Muscle layer of duodenum (tissue), 2 donors: ENCODE data around the gene UBALD1.
"Not testable (repeated sequence)": the region's sequence is repeated elsewhere in the genome, so short reads cannot be mapped to it uniquely, and the experiment has no call there.

ENCODE experiments used
- H3K27ac ChIP-seq: one replicate; pipeline ENCODE4 v1.7.0; 2013; ENCODE audit warnings: mild to moderate bottlenecking, low read length
- H3K27me3 ChIP-seq: one replicate; pipeline ENCODE4 v1.7.0; 2013; ENCODE audit warnings: low read depth, mild to moderate bottlenecking, control low read depth, low read length
- H3K36me3 ChIP-seq, 2 donors: one replicate each; pipeline ENCODE4 v1.7.0; 2013; ENCODE audit warnings: low read length in 2 of 2, control low read depth in 1 of 2, mild to moderate bottlenecking in 1 of 2; ENCODE audit not compliant: insufficient read depth in 2 of 2, control insufficient read depth in 1 of 2
- H3K4me1 ChIP-seq, 2 donors: one replicate each; pipeline ENCODE4 v1.7.0; 2013; ENCODE audit warnings: low read length in 2 of 2, mild to moderate bottlenecking in 2 of 2, control low read depth in 1 of 2, moderate library complexity in 1 of 2; ENCODE audit not compliant: insufficient read depth in 2 of 2, control insufficient read depth in 1 of 2
- H3K4me3 ChIP-seq, 2 donors: one replicate each; pipeline ENCODE4 v1.7.0; 2013; ENCODE audit warnings: low read length in 2 of 2, low read depth in 1 of 2, mild to moderate bottlenecking in 1 of 2
- H3K9me3 ChIP-seq, 2 donors: one replicate each; pipeline ENCODE4 v1.7.0; 2013; ENCODE audit warnings: low read length in 2 of 2, control low read depth in 1 of 2, mild to moderate bottlenecking in 1 of 2; ENCODE audit not compliant: control insufficient read depth in 1 of 2
- donor health status: healthy.

UBALD1 gene

DNA sequence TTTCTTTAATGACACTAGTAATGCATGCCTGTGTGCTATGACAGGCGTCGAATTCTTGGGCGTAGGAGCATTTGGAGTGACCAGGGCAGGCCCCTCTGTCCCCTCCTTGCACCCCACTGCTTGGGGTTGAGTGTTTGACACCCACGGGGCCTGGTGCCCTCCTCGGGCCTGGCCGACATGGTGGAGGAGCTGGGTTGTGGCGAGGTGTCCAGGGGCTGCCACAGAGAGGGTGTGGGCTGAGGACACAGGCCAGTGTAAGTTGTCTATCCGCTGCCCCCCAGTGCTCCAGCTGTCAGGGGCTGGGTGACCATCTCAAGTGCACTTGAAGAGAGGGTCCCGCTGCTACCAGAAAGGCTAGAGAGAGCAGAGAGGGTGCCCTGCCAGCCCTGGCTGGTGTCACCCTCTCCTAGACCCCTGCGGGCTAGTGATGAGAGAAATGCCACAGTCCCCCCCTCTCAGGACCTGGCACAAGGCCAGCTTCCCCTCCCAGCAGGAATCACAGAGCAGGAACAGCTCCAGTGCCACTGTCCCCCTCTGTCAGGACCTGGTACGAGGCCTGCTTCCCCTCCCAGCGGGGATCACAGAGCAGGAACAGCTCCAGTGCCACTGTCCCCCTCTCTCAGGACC, 40.4 kb upstream of the UBALD1 start:
- Histone ChIP-seq H3K36me3 (peaks cover 28 to 82% of the 10 kb centered on the region in 2 donors), H3K4me1 (peaks cover 0 to 7% of the 10 kb centered on the region in 2 donors), H3K27ac (peak overlapping the region; percentile 45), H3K4me3 (no peak overlapping the region), H3K9me3 (no peaks in the 10 kb centered on the region), H3K27me3 (no peaks in the 10 kb centered on the region)

DNA sequence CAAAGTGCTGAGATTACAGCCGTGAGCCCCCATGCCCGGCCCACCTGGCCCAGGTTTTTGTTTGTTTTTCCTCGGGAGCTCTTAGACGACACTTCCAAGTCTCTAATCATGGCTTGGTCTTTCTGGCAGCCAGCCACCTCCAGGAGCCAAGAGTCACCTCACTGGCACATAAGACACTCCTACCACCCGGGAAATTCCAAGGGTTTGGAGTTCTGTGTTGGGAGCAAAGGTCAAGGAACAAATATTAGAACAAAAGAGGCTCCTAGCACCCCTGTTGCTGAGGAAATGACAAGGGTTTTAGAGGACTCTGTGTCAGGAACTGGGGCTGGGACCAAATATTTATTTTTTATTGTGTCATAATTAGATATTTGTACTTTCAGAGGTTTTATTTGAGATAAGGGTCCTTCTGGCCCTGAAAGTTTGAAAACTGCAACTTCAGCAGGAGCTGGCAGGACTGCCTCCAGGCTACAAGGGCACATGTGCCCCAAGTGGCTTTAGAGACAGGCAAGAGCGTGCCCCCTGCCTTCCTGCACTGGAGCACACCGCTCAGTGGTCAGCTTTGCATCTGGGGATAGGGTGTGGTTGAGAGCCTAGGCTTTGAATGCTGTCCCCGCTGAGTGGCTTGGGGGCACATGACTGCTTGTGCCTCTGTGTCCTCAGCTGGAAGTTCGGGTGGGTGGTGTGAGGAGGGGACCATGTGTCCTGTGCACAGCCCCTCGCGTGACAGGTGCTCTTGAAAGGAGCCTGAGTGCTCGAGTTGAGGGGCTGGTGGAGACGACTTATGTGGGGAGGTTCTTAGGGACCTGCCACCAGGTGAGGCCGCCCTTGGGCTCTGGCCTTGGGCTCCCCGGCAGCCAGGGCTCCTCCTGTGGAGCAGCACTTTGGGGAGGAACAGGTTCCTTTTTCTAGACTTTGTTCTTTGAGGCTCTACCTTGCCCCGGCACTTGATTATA, 39.6 kb upstream of the UBALD1 start:
- no peak overlapping the region for H3K27ac ChIP-seq
- H3K4me3 ChIP-seq: no peak overlapping the region
- no peaks in the 10 kb centered on the region for H3K9me3 ChIP-seq
- H3K27me3 ChIP-seq: no peaks in the 10 kb centered on the region
- H3K4me1 ChIP-seq: peaks cover 0 to 3% of the 10 kb centered on the region in 2 donors
- H3K36me3 ChIP-seq: peaks cover 28 to 74% of the 10 kb centered on the region in 2 donors

DNA sequence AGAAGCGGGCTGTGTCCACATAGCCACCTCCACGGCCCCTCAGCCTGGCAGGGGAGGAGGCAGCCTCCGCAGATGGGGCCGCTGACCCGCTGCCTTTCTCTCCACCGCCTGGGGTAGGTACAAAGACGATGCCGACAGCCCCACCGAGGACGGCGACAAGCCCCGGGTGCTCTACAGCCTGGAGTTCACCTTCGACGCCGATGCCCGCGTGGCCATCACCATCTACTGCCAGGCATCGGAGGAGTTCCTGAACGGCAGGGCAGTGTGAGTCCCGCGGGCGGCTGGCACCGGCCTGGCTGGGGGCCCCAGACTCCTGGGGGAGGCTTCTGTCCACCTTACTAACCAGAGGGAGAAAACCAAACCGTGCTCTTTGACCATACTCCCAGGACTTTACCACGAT, 37.9 kb upstream of the UBALD1 start:
- H3K9me3 ChIP-seq: no peaks in the 10 kb centered on the region
- H3K4me3 ChIP-seq: no peak overlapping the region
- peaks cover 28 to 65% of the 10 kb centered on the region in 2 donors for H3K36me3 ChIP-seq
- peaks cover 0 to 3% of the 10 kb centered on the region in 2 donors for H3K4me1 ChIP-seq
- no peak overlapping the region for H3K27ac ChIP-seq
- H3K27me3 ChIP-seq: no peaks in the 10 kb centered on the region

DNA sequence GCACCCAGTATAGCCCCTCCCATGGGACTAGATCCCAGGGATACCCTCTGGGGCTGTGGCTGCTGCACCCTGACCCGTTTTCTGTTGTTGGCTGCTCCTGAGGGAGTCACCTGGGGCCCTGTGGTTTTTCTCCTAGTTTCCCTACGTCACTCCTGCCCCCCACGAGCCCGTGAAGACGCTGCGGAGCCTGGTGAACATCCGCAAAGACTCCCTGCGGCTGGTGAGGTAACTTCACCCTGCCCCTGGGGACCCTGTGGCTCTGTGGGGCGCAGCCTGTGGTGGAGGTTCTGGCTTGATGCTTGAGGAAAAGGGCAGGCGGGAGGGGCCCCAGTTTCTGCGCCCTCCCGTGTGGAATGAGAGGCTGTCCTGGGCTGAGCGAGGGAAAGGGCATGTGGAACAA, 37.1 kb upstream of the UBALD1 start:
- Histone ChIP-seq H3K27ac (no peak overlapping the region), H3K9me3 (no peaks in the 10 kb centered on the region), H3K36me3 (peaks cover 28 to 58% of the 10 kb centered on the region in 2 donors), H3K27me3 (no peaks in the 10 kb centered on the region), H3K4me1 (peaks cover 0 to 3% of the 10 kb centered on the region in 2 donors), H3K4me3 (no peak overlapping the region)

DNA sequence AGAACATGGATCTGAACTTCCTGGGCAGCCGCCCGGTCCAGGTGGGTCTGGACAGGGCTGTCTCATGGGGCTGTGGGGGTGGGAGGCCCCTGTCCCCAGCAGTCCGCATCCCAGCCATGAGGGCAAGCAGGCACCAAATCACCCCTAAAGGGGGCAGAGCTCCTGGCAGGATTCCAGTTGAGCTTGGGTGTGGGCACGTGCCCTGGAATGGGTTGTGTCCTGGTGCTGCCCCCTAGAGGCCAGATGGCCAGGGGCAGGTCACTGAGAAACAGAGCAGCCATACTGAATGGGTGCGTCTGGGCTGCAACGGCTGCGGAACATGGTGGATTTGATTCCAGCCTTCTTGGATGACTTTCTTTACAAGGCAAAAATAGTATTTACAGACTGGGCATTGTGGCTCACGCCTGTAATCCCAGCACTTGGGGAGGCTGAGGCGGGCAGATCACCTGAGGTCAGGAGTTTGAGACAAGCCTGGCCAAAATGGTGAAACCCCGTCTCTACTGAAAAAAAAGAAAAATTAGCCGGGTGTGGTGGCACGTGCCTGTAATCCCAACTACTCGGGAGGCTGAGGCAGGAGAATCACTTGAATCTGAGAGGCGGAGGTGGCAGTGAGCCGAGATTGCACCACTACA, 35.9 kb upstream of the UBALD1 start:
- not testable (repeated sequence) for H3K4me3 ChIP-seq, H3K27me3 ChIP-seq, H3K27ac ChIP-seq, H3K4me1 ChIP-seq, H3K9me3 ChIP-seq
- peaks cover 22 to 53% of the 10 kb centered on the region in 2 donors for H3K36me3 ChIP-seq

DNA sequence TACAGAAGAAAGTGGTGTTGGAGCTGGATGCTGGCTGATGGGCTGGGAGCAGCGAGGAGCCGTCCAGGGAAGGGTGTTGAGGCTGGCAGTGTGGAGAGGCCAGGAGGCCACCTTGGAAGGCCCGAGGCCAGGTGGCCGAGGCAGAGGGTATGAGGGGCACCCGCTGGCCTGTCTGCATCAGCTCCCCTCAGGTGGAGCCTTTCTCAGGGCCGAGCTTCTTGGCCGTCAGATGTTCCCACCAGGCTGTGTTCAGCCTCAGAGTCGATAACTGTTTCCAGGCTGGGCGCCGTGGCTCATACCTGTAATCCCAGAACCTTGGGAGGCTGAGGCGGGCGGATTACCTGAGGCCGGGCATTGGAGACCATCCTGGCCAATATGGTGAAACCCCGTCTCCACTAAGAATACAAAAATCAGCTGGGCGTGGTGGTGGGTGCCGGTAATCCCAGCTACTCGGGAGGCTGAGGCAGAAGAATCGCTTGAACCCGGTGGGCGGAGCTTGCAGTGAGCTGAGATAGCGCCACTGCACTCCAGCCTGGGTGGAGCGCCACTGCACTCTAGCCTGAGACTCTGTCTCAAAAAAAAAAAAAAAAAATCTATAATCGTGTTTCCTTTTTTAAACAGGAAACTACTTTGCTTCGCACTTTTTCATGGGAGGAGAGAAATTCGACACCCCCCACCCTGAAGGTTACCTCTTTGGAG, 35.2 kb upstream of the UBALD1 start:
- H3K9me3 ChIP-seq: no peaks in the 10 kb centered on the region
- no peak overlapping the region for H3K27ac ChIP-seq
- H3K4me3 ChIP-seq: no peak overlapping the region
- peaks cover 0 to 3% of the 10 kb centered on the region in 2 donors for H3K4me1 ChIP-seq
- H3K27me3 ChIP-seq: no peaks in the 10 kb centered on the region
- H3K36me3 ChIP-seq: peaks cover 19 to 51% of the 10 kb centered on the region in 2 donors

DNA sequence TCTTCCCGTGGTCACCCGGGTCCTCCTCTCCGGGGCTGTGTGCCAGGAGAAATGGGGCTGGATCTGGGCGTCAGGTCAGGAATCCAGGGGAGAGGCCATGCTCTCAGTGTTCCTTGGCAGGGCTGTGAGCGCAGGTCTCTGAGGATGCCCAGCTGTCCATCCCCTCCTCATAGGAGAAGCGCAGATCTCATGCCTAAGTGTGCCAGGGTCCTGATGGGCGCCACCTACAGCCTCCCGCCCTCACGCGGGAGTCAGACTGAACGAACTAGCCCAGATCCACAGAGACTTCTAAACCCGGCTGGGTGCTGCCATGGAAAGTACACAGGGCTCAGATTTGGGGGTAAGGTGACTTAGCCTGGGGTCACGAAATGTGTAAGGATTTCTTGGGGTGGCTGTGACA, 34.2 kb upstream of the UBALD1 start:
- peaks cover 11 to 41% of the 10 kb centered on the region in 2 donors for H3K36me3 ChIP-seq
- H3K9me3 ChIP-seq: no peaks in the 10 kb centered on the region
- H3K27me3 ChIP-seq: no peaks in the 10 kb centered on the region
- H3K4me1 ChIP-seq: peaks cover 0 to 3% of the 10 kb centered on the region in 2 donors
- no peak overlapping the region for H3K27ac ChIP-seq
- H3K4me3 ChIP-seq: no peak overlapping the region

DNA sequence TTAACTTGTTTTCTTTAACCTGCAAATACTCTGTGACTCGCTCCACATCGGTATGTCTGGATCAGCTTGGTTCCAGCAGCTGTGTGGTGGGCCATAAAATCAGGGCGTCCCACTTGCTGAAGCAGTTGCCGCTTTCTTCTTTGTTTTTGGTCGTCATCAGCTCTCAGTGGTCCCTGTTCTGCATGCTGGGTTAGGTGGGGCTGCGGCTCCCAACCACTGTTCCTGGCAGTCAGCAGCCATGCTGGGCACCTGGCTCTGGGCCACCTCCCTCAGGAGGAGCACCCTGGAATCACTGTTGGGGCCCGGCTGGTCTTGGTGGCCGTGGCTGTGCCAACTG, 32.9 kb upstream of the UBALD1 start:
- H3K36me3 ChIP-seq: peaks cover 6 to 28% of the 10 kb centered on the region in 2 donors
- no peaks in the 10 kb centered on the region for H3K27me3 ChIP-seq

DNA sequence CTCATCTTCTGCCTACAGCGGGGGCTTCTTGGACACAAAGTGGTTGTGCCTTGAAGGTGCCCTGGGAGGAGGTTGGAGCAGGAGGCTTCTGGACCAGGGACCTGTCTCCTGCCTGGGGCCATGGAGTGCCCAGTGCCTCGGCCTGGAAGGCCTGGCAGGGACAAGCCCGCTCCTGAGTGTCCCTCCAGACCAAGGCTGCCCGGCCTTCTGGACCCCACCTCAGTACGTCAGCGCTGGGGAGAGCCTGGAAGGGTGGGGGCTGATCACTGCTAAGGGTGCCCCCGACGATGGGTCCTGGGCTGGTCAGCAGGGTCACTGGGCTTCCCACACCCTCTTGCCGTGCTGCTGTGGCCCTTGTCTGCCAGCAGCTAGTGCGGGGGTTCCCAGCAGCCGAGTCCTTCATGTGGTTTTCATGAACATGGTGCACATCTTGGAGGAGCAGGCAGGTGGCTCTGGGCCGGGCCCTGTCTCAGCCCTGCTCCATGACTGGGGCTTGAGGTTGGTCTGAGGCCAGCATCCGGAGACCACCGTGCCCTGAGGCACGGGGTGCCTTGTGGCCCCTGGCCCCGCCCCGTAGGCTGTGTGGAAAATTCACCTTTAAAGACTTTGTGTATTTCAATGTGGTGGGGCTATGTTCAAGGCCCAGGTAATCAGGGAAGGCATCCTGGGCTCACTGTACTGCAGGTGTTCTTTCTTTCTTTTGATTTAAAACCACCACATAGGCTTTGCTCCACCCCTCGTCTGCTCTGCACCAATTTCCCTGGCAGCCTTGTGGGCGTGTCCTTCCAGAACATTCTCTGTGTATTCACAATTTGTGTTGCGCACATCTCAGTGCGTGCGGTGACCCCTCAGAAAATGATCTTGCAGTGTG, 32.3 kb upstream of the UBALD1 start:
- H3K36me3 ChIP-seq: peaks cover 6 to 22% of the 10 kb centered on the region in 2 donors
- H3K9me3 ChIP-seq: no peaks in the 10 kb centered on the region
- H3K27me3 ChIP-seq: no peaks in the 10 kb centered on the region
- peaks cover 0 to 3% of the 10 kb centered on the region in 2 donors for H3K4me1 ChIP-seq
- no peak overlapping the region for H3K4me3 ChIP-seq
- no peak overlapping the region for H3K27ac ChIP-seq

More for the DNA sequence above, 32.9 kb upstream of the UBALD1 start:
- Histone ChIP-seq H3K4me1 (peaks cover 0 to 3% of the 10 kb centered on the region in 2 donors), H3K27ac (no peak overlapping the region), H3K4me3 (no peak overlapping the region), H3K9me3 (no peaks in the 10 kb centered on the region)

DNA sequence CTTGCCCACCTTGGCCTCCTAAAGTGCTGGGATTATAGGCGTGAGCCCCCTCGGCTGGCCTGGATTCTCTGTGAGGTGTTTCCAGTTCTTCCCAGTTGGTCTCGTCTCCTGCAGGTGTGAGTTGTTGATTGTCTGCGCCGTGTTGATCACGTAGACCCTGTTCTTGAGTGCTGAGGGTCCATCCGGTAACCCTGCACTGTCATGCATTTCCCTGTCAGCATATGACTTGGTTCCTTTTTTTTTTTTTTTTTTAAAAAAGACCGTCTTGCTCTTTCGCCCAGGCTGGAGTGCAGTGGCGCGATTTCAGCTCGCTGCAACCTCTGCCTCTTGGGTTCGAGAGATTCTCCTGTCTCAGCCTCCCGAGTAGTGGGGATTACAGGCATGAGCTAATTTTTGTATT, 27.2 kb upstream of the UBALD1 start:
- H3K4me1 ChIP-seq: peaks cover 0 to 7% of the 10 kb centered on the region in 2 donors
- no peak overlapping the region for H3K4me3 ChIP-seq
- H3K27me3 ChIP-seq: no peaks in the 10 kb centered on the region
- H3K27ac ChIP-seq: no peak overlapping the region
- H3K36me3 ChIP-seq: peaks cover 6 to 17% of the 10 kb centered on the region in 2 donors
- no peaks in the 10 kb centered on the region for H3K9me3 ChIP-seq
